ENCODE results near the gene MSMP.

- TF ChIP-seq, protein P1, sequence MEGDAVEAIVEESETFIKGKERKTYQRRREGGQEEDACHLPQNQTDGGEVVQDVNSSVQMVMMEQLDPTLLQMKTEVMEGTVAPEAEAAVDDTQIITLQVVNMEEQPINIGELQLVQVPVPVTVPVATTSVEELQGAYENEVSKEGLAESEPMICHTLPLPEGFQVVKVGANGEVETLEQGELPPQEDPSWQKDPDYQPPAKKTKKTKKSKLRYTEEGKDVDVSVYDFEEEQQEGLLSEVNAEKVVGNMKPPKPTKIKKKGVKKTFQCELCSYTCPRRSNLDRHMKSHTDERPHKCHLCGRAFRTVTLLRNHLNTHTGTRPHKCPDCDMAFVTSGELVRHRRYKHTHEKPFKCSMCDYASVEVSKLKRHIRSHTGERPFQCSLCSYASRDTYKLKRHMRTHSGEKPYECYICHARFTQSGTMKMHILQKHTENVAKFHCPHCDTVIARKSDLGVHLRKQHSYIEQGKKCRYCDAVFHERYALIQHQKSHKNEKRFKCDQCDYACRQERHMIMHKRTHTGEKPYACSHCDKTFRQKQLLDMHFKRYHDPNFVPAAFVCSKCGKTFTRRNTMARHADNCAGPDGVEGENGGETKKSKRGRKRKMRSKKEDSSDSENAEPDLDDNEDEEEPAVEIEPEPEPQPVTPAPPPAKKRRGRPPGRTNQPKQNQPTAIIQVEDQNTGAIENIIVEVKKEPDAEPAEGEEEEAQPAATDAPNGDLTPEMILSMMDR (IDR thresholded peaks at IDR 0.05; ENCODE audit: insufficient read depth, low read length, poor library complexity, severe bottlenecking): no peak
- TF ChIP-seq EZH2phosphoT487 (conservative IDR thresholded peaks at IDR 0.05; ENCODE audit: low read length): no peak
These were observed 15.9 kb downstream of the MSMP start for GRCh38 chr9:35738186-35738585.
